Kidney tubule cell (primary cell): Measurements from ENCODE around the gene RIC1.
"Not testable (repeated sequence)": the region's sequence is repeated elsewhere in the genome, so short reads cannot be mapped to it uniquely, and the experiment has no call there.

ENCODE experiments used
- DNase-seq: peaks from one replicate; pipeline ENCODE4 v3.0.0-alpha.2; 2018; ENCODE audit warnings: low spot score

The RIC1 gene

GRCh38 chr9:5721279-5722087 is 92.6 kb downstream of the RIC1 start:
- no peak for DNase-seq

- not testable (repeated sequence) for DNase-seq
These were observed 93.8 kb downstream of the RIC1 start for GRCh38 chr9:5722679-5723078.

- no peak for DNase-seq
These were observed 106.2 kb downstream of the RIC1 start for GRCh38 chr9:5735072-5735471.

GRCh38 chr9:5736563-5737346 is 107.8 kb downstream of the RIC1 start:
- DNase-seq = no peak

GRCh38 chr9:5743109-5743508 is 114.2 kb downstream of the RIC1 start:
- no peak for DNase-seq

- no peak for DNase-seq
These were observed 119.5 kb downstream of the RIC1 start for GRCh38 chr9:5748438-5748837.

GRCh38 chr9:5749306-5749705 is 120.4 kb downstream of the RIC1 start:
- DNase-seq = no peak

GRCh38 chr9:5750569-5750968 is 121.7 kb downstream of the RIC1 start:
- no peak for DNase-seq

GRCh38 chr9:5756633-5757032 is 127.7 kb downstream of the RIC1 start:
- DNase-seq = no peak

GRCh38 chr9:5760338-5760737 is 131.4 kb downstream of the RIC1 start:
- DNase-seq = no peak

- no peak for DNase-seq
These were observed 133.5 kb downstream of the RIC1 start for GRCh38 chr9:5762421-5762820.

- DNase-seq = no peak
These were observed 135.4 kb downstream of the RIC1 start for GRCh38 chr9:5764130-5764868.

- DNase-seq = no peak
These were observed 139.3 kb downstream of the RIC1 start for GRCh38 chr9:5767968-5768932.

GRCh38 chr9:5773324-5773999 is 144.6 kb downstream of the RIC1 start:
- no peak for DNase-seq

- no peak for DNase-seq
These were observed 149.9 kb downstream of the RIC1 start for GRCh38 chr9:5778805-5779204.

- DNase-seq = not testable (repeated sequence)
These were observed 150.9 kb downstream of the RIC1 start for GRCh38 chr9:5779705-5780218.

- DNase-seq = not testable (repeated sequence)
These were observed 154.5 kb downstream of the RIC1 start for GRCh38 chr9:5783420-5783819.

GRCh38 chr9:5783982-5784381 is 155.1 kb downstream of the RIC1 start:
- no peak for DNase-seq

- DNase-seq = no peak
These were observed 155.8 kb downstream of the RIC1 start for GRCh38 chr9:5784526-5785315.
